NB4 (cell line): ENCODE measurements around the gene SIGLEC11.
"Not testable (repeated sequence)": the region's sequence is repeated elsewhere in the genome, so short reads cannot be mapped to it uniquely, and the experiment has no call there.

Experiments
- DNase-seq: peaks from one replicate; pipeline ENCODE4 v3.0.0; 2010; ENCODE audit warnings: low read depth
- H3K4me3 ChIP-seq: one replicate; pipeline ENCODE4 v1.5.1; 2011; ENCODE audit warnings: mild to moderate bottlenecking, low read depth, low read length, moderate library complexity
- CTCF ChIP-seq: IDR thresholded peaks from one replicate; pipeline ENCODE4 v1.5.1; 2012; ENCODE audit warnings: low read depth, low read length
- MYC ChIP-seq: IDR thresholded peaks from 2 replicates; pipeline ENCODE4 v1.6.1; 2011; ENCODE audit warnings: low read depth, low read length
- POLR2A ChIP-seq: IDR thresholded peaks from 2 replicates; pipeline ENCODE4 v1.6.1; 2011; ENCODE audit warnings: mild to moderate bottlenecking; ENCODE audit not compliant: insufficient read length; ENCODE audit errors: extremely low read depth
- TF ChIP-seq, protein P1 (sequence below): IDR thresholded peaks from 2 replicates; pipeline ENCODE4 v1.6.1; 2011; ENCODE audit warnings: low read depth, low read length

The SIGLEC11 gene

GRCh38 chr19:49971991-49972411 is 11.0 kb upstream of the SIGLEC11 start:
- H3K4me3 ChIP-seq = no peak overlapping the region
- TF ChIP-seq POLR2A (no peak), MYC (no peak), CTCF (no peak)
- TF ChIP-seq, protein P1, sequence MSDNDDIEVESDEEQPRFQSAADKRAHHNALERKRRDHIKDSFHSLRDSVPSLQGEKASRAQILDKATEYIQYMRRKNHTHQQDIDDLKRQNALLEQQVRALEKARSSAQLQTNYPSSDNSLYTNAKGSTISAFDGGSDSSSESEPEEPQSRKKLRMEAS = no peak
- no peak for DNase-seq

GRCh38 chr19:49969355-49969754 is 8.4 kb upstream of the SIGLEC11 start:
- peak; percentile 40 for DNase-seq
- H3K4me3 ChIP-seq = not testable (repeated sequence)

DNA sequence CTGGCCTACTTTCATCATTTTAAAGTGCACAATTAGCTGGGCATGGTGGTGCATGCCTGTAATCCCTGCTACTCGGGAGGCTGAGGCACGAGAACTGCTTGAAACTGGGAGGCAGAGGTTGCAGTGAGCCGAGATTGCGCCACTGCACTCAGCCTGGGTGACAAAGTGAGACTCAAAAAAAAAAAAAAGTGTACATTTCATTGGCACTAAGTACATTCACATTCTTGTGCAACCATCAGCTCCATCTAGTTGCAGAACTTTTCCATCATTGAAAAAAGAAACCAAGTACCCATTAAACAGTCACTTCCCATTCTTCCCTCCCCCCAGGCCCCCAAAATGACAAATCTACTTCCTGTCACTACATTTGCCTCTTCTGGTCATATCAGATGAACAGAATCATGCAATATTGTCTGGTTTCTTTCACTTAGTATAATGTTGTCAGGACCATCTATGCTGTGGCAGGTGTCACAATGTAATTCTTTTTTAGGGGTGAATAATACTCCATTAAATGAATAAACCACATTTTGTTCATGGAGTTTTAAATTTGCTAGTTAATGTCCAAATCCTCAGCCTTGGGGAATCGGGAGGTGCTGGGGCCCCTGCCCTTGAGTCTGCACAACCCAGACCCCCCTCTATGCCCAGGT is 7.4 kb upstream of the SIGLEC11 start:
- no peak overlapping the region for H3K4me3 ChIP-seq
- TF ChIP-seq, protein P1 = no peak
- TF ChIP-seq CTCF = no peak
- no peak for TF ChIP-seq POLR2A
- no peak for TF ChIP-seq MYC
- peak; percentile 71 for DNase-seq

DNA sequence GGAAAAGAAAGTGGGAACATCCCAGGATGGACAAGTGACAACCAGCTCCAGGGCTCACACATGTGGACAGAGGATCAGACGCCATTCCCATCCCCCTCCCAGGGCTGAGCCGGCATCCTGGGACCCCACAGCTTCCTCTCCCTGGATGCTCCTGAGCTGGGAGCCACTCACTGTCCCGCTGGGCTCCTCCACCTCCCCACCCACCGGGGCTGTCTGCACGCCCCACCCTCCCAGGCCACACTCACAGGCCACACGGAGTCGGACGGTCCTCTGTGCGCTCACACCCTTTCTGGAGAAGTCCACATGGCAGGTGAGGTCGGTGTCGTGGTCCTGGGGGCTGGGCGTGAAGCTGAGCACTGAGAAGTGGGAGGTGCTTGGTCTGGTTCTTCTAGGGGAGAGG is 1.1 kb downstream of the SIGLEC11 start:
- DNase-seq, H3K4me3 ChIP-seq: not testable (repeated sequence)

DNA sequence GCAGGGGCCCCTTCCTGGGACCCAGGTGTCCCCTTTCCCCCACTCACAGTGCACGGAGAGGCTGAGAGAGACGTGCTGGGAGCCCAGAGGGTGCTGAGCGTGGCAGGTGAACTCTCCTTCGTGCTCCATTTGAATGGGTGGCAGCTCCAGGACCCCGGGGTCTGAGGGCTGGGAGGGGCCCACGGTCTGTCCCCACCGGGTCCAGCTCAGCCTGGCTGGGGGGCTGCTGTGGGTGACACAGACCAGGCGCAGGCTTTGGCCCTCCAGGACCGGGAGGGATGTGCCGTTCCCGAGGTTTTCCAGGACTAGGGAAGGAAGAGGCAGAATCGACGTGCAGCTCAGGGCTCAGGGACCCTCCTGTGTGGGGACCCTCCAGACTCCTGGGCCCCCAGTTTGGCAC is 2.4 kb downstream of the SIGLEC11 start:
- not testable (repeated sequence) for DNase-seq

GRCh38 chr19:49958144-49958543 is 2.8 kb downstream of the SIGLEC11 start:
- not testable (repeated sequence) for DNase-seq, H3K4me3 ChIP-seq

More for the DNA sequence above, 2.4 kb downstream of the SIGLEC11 start:
- not testable (repeated sequence) for H3K4me3 ChIP-seq

GRCh38 chr19:49957262-49957915 is 3.6 kb downstream of the SIGLEC11 start:
- TF ChIP-seq, protein P1 = no peak
- TF ChIP-seq MYC (no peak), CTCF (no peak), POLR2A (no peak)
- DNase-seq = no peak
- no peak overlapping the region for H3K4me3 ChIP-seq

DNA sequence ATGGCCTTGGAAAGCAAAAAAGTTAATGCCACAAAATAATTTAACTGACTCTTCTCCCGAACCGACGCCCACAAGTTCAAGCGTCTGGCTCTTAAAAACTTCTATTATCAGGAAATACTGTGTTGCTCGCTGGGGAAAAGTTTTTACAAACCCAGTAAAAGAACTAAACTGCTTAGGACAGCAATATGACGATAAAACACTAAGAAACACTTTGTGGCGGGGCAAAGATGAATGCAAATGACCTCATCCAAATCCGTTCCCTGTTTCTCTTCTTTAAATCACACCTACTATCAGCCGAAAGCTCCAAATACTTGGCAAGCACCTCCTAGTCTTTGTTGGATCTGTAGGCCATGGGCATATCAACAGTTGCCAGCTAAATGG is 4.9 kb downstream of the SIGLEC11 start:
- TF ChIP-seq MYC = no peak
- TF ChIP-seq, protein P1 = no peak
- TF ChIP-seq CTCF = no peak
- no peak for TF ChIP-seq POLR2A
- H3K4me3 ChIP-seq = no peak overlapping the region
- no peak for DNase-seq
